Motor neuron (in vitro differentiated cells): ENCODE measurements around the gene TNFRSF25. TPM values are rescaled to one million over a fixed set of nuclear protein-coding genes. Genes with fewer than 3 reads are reported as not detected.

ENCODE experiments used
- ATAC-seq, 8 experiments: fragments of 200-7000 bp; cut with Tn5 transposase; replicated peaks in 6 of 8; 2 replicates each; pipeline ENCODE4 v1.8.0; 2021; ENCODE audit warnings: mild to moderate bottlenecking in 8 of 8, moderate library complexity in 8 of 8
- H3K27ac ChIP-seq, 2 donors: fragments of 250-450 bp; sonication (Bioruptor Pico); 2 replicates each; pipeline ENCODE4 v1.9.0; 2021; ENCODE audit warnings: antibody characterized with exemption in 2 of 2, mild to moderate bottlenecking in 2 of 2, moderate library complexity in 1 of 2
- H3K4me1 ChIP-seq, 2 donors: fragments of 250-450 bp; sonication (Bioruptor Pico); replicated peaks in 1 of 2; 2 replicates each; pipeline ENCODE4 v1.6.1; 2021; ENCODE audit warnings: antibody characterized with exemption in 2 of 2, mild to moderate bottlenecking in 2 of 2, moderate library complexity in 1 of 2
- H3K4me3 ChIP-seq, 5 donors: fragments of 250-450 bp; sonication (Bioruptor Pico); 2 replicates each; pipeline ENCODE4 v1.9.0; 2021; ENCODE audit warnings: antibody characterized with exemption in 5 of 5, mild to moderate bottlenecking in 5 of 5, moderate library complexity in 4 of 5
- WGBS, 10 experiments: fragments of 450-650 bp; shearing (Covaris generic); methylation state at CpG; one replicate each; pipeline ENCODE4 v1.0.0; 2022; 5-methylcytosine and 5-hydroxymethylcytosine counted together
- in situ Hi-C, 9 experiments: fragments of 400-800 bp; cut with MboI; loops; one replicate each; pipeline ENCODE4 v1.15.0; 2021; ENCODE audit warnings: low sequenced_read_pairs in 9 of 9, low pct_unique_long_range_greater_than_20kb in 2 of 9; ENCODE audit not compliant: unreplicated experiment in 9 of 9
- total RNA-seq, 8 experiments: library from RNA; unstranded; fragments of 300-600 nt; gene quantifications; 2 replicates each; pipeline versions ENCODE4 v1.2.3 to v1.2.4, GENCODE V29; 2022

TNFRSF25 gene
- total RNA-seq, 8 experiments from 2014 or later = 1.4 to 9.1 (median 5.0) TPM

- H3K4me1 ChIP-seq = peaks cover 0 to 15% of the 10 kb centered on the region in 2 donors
- H3K27ac ChIP-seq = no peak overlapping the region
- in situ Hi-C loops = no loop called here
- ATAC-seq = peak in 2 of 8 experiments; percentile 30 to 31
- WGBS, 10 experiments = 40 to 100% (median 67%) methylated on average over 1 to 5 of the region's 12 CpGs; no CpG with 5 or more reads in 7 of the 10 experiments
- H3K4me3 ChIP-seq = no peak overlapping the region
Observed at GRCh38 chr1:6507461-6507911, 41.5 kb upstream of the TNFRSF25 start.

- in situ Hi-C loops = no loop called here
Observed at GRCh38 chr1:6507037-6507428, 41.1 kb upstream of the TNFRSF25 start.

GRCh38 chr1:6506210-6507036 lies 40.5 kb upstream of the TNFRSF25 start:
- ATAC-seq = no peak
- WGBS, 10 experiments = 75 to 100% (median 82%) methylated on average over 2 to 9 of the region's 31 CpGs; no CpG with 5 or more reads in 3 of the 10 experiments
- in situ Hi-C loops = no loop called here
- Histone ChIP-seq H3K4me3 (no peak overlapping the region), H3K4me1 (peaks cover 0 to 15% of the 10 kb centered on the region in 2 donors), H3K27ac (no peak overlapping the region)

More at GRCh38 chr1:6507037-6507428, 41.1 kb upstream of the TNFRSF25 start:
- no peak overlapping the region for H3K4me3 ChIP-seq
- H3K4me1 ChIP-seq = peaks cover 0 to 16% of the 10 kb centered on the region in 2 donors
- H3K27ac ChIP-seq = no peak overlapping the region
- WGBS, 10 experiments = 53 to 100% (median 81%) methylated on average over 3 to 6 of the region's 7 CpGs; no CpG with 5 or more reads in 4 of the 10 experiments
- no peak for ATAC-seq

- no peak for ATAC-seq
- in situ Hi-C loops = no loop called here
- WGBS, 10 experiments = 40 to 100% (median 86%) methylated on average over 1 to 9 of the region's 31 CpGs; no CpG with 5 or more reads in 2 of the 10 experiments
- peaks cover 0 to 13% of the 10 kb centered on the region in 2 donors for H3K4me1 ChIP-seq
- H3K27ac ChIP-seq = no peak overlapping the region
- H3K4me3 ChIP-seq = no peak overlapping the region
Observed at GRCh38 chr1:6505367-6506209, 39.6 kb upstream of the TNFRSF25 start.

- peaks cover 0 to 10% of the 10 kb centered on the region in 2 donors for H3K4me1 ChIP-seq
- in situ Hi-C loops = no loop called here
- ATAC-seq = no peak
- no peak overlapping the region for H3K4me3 ChIP-seq
- 89 to 100% (median 92%) methylated on average over 4 to 7 of the region's 15 CpGs; no CpG with 5 or more reads in 5 of the 10 experiments for WGBS, 10 experiments
- no peak overlapping the region for H3K27ac ChIP-seq
Observed at GRCh38 chr1:6504887-6505286, 38.9 kb upstream of the TNFRSF25 start.

GRCh38 chr1:6503884-6504602 lies 38.1 kb upstream of the TNFRSF25 start:
- Histone ChIP-seq H3K27ac (no peak overlapping the region), H3K4me1 (peaks cover 1 to 10% of the 10 kb centered on the region in 2 donors), H3K4me3 (no peak overlapping the region)
- WGBS, 10 experiments = 40 to 95% (median 80%) methylated on average over 1 to 6 of the region's 20 CpGs; no CpG with 5 or more reads in 3 of the 10 experiments
- in situ Hi-C loops = no loop called here
- ATAC-seq = peak in 1 of 8 experiments; percentile 3

GRCh38 chr1:6502000-6502891 lies 36.3 kb upstream of the TNFRSF25 start:
- peaks cover 15 to 26% of the 10 kb centered on the region in 2 donors for H3K4me1 ChIP-seq
- WGBS, 10 experiments = 72 to 95% (median 73%) methylated on average over 2 to 12 of the region's 31 CpGs; no CpG with 5 or more reads in 7 of the 10 experiments
- peak in 3 of 8 experiments; percentile 18 to 56 (median 55) for ATAC-seq
- H3K4me3 ChIP-seq = no peak overlapping the region
- H3K27ac ChIP-seq = no peak overlapping the region
- in situ Hi-C loops = no loop called here

GRCh38 chr1:6501279-6501813 lies 35.4 kb upstream of the TNFRSF25 start:
- Histone ChIP-seq H3K4me1 (peaks cover 20 to 25% of the 10 kb centered on the region in 2 donors), H3K4me3 (no peak overlapping the region), H3K27ac (no peak overlapping the region)
- ATAC-seq = no peak
- in situ Hi-C loops = no loop called here
- WGBS, 10 experiments = 63 to 93% (median 80%) methylated on average over 1 to 8 of the region's 10 CpGs; no CpG with 5 or more reads in 2 of the 10 experiments

GRCh38 chr1:6500544-6501278 lies 34.7 kb upstream of the TNFRSF25 start:
- 73 to 100% (median 89%) methylated on average over 2 to 20 of the region's 27 CpGs; no CpG with 5 or more reads in 5 of the 10 experiments for WGBS, 10 experiments
- no peak overlapping the region for H3K27ac ChIP-seq
- ATAC-seq = no peak
- H3K4me3 ChIP-seq = no peak overlapping the region
- peaks cover 23 to 30% of the 10 kb centered on the region in 2 donors for H3K4me1 ChIP-seq
- in situ Hi-C loops = no loop called here

- Histone ChIP-seq H3K4me3 (no peak overlapping the region), H3K4me1 (peaks cover 23 to 36% of the 10 kb centered on the region in 2 donors), H3K27ac (no peak overlapping the region)
- ATAC-seq = no peak
- 86 to 100% (median 90%) methylated on average over 1 to 2 of the region's 4 CpGs; no CpG with 5 or more reads in 7 of the 10 experiments for WGBS, 10 experiments
- in situ Hi-C loops = loop anchor here in 1 of 9 experiments (25.0 kb wide), 1 partner anchor 262 kb away; the partner anchor contains the start of genes HES3 and ICMT
Observed at GRCh38 chr1:6499296-6499695, 33.3 kb upstream of the TNFRSF25 start.
